Measurements from ENCODE around the gene CDH13.

The CDH13 gene

GRCh38 chr16:82652826-82653225, 26.1 kb downstream of the CDH13 start:
- no peak for DNase-seq (ENCODE audit: low read depth)

- DNase-seq (ENCODE audit: low read depth) = no peak
Measured at GRCh38 chr16:82653550-82654511, 27.1 kb downstream of the CDH13 start.

- DNase-seq (ENCODE audit: low read depth) = peak; percentile 32
Measured at GRCh38 chr16:82655072-82655714, 28.4 kb downstream of the CDH13 start.

GRCh38 chr16:82655720-82656490, 29.1 kb downstream of the CDH13 start:
- no peak for DNase-seq (ENCODE audit: low read depth)

- no peak for DNase-seq (ENCODE audit: low read depth)
Measured at GRCh38 chr16:82657239-82657638, 30.5 kb downstream of the CDH13 start.

- DNase-seq (ENCODE audit: low read depth) = no peak
Measured at GRCh38 chr16:82657786-82658185, 31.0 kb downstream of the CDH13 start.

GRCh38 chr16:82658796-82659195, 32.0 kb downstream of the CDH13 start:
- no peak for DNase-seq (ENCODE audit: low read depth)

- peak; percentile 1 for DNase-seq (ENCODE audit: low read depth)
Measured at GRCh38 chr16:82660075-82660645, 33.4 kb downstream of the CDH13 start.

- DNase-seq (ENCODE audit: low read depth) = no peak
Measured at GRCh38 chr16:82660966-82661365, 34.2 kb downstream of the CDH13 start.

- DNase-seq (ENCODE audit: low read depth) = no peak
Measured at GRCh38 chr16:82664181-82664580, 37.4 kb downstream of the CDH13 start.

- DNase-seq (ENCODE audit: low read depth) = no peak
Measured at GRCh38 chr16:82665025-82665424, 38.3 kb downstream of the CDH13 start.

GRCh38 chr16:82667437-82667836, 40.7 kb downstream of the CDH13 start:
- DNase-seq (ENCODE audit: low read depth) = no peak

GRCh38 chr16:82668094-82668493, 41.3 kb downstream of the CDH13 start:
- no peak for DNase-seq (ENCODE audit: low read depth)

- DNase-seq (ENCODE audit: low read depth) = no peak
Measured at GRCh38 chr16:82671741-82672140, 45.0 kb downstream of the CDH13 start.

GRCh38 chr16:82672676-82673075, 45.9 kb downstream of the CDH13 start:
- DNase-seq (ENCODE audit: low read depth) = no peak

GRCh38 chr16:82675300-82675699, 48.5 kb downstream of the CDH13 start:
- no peak for DNase-seq (ENCODE audit: low read depth)

- DNase-seq (ENCODE audit: low read depth) = no peak
Measured at GRCh38 chr16:82681592-82681991, 54.8 kb downstream of the CDH13 start.

- DNase-seq (ENCODE audit: low read depth) = no peak
Measured at GRCh38 chr16:82682767-82683166, 56.0 kb downstream of the CDH13 start.

GRCh38 chr16:82684256-82684655, 57.5 kb downstream of the CDH13 start:
- no peak for DNase-seq (ENCODE audit: low read depth)

GRCh38 chr16:82685526-82685925, 58.8 kb downstream of the CDH13 start:
- DNase-seq (ENCODE audit: low read depth) = no peak

GRCh38 chr16:82694239-82694874, 67.6 kb downstream of the CDH13 start:
- no peak for DNase-seq (ENCODE audit: low read depth)

- DNase-seq (ENCODE audit: low read depth) = no peak
Measured at GRCh38 chr16:82695806-82696205, 69.0 kb downstream of the CDH13 start.

Data from stimulated activated CD8-positive, alpha-beta memory T cell treated with anti-CD3 and anti-CD28 coated beads, Interleukin-12 subunit alpha, Interleukin-12 subunit beta, amount 100 ng/mL, for 4 hours (primary cell).